IPS DF 4.7 (cell line): Measurements from ENCODE around the gene NOP14.

ENCODE experiments used
- DNase-seq: peaks from one replicate; pipeline ENCODE4 v3.0.0-alpha.2; 2013; ENCODE audit warnings: low spot score; ENCODE audit errors: extremely low read depth

The NOP14 gene

GRCh38 chr4:2915789-2916188, 47.4 kb downstream of the NOP14 start:
- DNase-seq, result no peak

- no peak for DNase-seq
Measured at GRCh38 chr4:2914256-2915126, 48.7 kb downstream of the NOP14 start.

GRCh38 chr4:2913168-2913567, 50.0 kb downstream of the NOP14 start:
- no peak for DNase-seq

DNA sequence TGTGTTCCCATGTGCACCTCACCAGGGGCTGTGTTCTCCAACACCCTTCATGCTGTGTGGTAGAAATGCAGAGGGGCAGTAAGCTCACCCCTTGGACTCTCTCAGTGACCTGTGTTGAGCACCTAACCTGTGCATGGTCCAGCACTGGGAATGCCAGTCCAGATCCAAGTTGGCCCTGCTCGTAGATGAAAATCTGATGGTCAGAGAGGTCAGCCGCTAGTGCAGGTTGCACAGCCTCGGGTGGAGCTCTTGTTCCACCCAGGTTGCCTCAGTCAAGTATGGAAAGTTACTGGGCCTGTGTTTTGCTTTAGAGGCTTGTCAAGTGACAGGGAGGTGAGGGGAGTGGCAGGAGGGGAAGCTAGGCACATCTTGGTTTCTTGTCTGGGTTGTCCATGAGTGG, 51.3 kb downstream of the NOP14 start:
- no peak for DNase-seq

DNA sequence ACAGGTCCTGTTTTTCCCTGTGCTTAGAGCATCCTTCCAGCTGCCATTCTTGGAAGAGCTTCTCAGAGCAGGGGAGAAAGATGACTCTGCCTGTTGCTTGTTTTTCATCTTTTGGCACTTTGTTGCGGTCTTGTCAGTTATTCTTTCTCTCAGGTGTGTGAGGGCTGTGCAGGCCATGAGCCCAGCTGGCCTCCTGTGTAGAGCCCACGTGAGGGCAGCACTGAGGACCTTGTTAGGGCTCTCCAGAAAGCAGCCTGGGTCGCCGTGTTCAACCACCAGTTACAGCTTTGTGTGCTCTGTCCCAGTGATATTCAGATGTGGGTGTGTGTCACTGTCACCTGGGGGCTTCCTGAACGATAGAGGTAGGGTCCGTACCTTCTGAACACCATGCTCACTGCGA, 52.8 kb downstream of the NOP14 start:
- no peak for DNase-seq

DNA sequence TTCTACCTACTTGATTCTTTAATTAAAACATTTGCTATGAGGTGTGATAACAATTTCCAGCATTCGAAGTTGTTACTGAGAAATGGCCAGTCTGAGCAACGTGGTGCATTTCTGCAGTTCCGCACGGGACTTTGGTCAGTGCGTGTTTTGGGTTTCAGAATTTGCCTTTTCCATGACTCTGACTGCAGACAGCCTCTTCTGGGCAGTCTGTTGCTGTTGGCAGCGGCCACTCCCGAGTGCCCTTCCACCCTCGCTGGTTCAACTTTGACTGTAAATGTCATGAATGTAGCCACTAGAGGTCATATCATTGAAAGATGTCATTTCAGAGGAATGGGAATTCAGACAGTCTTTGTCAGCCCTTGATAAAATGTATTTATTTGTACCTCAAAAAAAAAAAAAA, 53.6 kb downstream of the NOP14 start:
- no peak for DNase-seq

DNA sequence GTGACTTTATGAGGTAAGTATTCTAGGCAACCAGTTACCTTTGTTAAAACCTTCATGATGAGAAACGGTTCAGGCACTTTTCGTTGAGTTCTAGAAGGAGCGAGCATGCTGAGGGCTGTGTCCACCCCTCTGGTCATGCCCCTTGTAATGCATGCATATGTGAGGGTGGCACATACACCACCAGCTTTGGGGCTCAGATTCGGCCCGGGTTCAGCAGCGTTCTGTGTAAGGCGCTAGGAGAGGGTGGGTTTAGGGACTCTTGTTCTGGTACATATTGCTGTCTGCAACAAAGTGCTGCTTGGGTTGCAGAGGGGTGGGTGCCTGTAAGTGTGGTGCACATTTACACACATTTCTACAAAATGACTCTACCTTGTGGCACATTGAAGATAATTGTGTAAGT, 54.5 kb downstream of the NOP14 start:
- no peak for DNase-seq

GRCh38 chr4:2907706-2908293, 55.4 kb downstream of the NOP14 start:
- no peak for DNase-seq

- no peak for DNase-seq
Measured at GRCh38 chr4:2907226-2907625, 56.0 kb downstream of the NOP14 start.

DNA sequence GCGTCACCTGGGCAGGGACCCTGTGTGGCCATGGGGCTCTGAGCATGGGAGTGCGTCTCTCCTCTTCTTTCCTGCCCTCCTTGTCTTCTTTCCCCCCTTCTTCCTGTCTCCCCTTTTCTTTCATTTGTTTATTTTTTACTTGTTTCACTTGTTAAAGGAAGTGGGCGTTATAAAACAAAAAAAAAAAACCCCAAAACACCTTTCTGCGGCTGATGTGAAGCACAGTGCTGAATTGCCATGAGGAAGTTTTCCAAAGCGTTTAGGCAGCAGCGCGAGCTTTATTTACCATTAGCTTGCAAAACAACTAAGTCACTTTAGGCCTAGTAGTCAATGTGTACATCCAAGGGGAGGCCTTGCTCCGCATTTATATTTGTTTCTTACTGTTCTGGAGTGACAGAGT, 57.0 kb downstream of the NOP14 start:
- DNase-seq, result no peak

DNA sequence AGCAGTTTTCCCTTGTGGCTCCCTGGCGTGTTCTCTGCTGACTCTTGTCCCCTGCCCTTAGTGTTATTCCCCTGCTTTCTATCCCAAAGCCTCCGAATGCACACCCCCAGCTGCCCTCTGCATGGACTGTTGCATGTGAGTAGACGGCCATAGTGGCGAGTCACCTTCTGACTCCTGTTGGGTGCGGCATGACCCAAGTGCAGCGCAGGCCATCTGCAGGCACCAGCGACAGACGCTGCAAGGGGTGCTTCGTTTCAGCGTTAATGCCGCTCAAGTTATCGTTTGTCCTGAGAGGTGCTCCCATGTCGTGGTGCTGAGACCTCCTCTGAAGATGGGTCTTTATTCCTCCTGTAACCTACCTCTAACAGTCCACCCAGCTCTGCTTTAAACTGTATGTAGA, 57.7 kb downstream of the NOP14 start:
- DNase-seq, result no peak

DNA sequence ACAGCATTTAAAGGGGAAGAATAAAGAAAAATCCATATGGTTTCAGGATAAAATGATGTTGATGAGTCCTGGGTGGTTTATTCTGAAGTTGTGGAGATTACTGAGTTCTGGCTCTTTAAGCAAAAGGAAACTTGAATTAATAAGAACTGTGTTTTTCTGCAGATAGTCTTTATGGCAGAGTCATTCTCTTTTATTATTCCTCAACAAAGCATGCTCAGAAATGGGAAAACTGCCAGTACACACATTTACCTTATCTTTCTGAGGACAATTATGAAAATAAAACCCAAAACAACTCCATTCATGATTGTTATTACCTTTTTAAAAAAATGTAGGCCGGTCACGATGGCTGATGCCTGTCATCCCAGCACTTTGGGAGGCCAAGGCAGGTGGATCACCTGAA, 61.1 kb downstream of the NOP14 start:
- DNase-seq, result no peak

- no peak for DNase-seq
Measured at GRCh38 chr4:2901186-2901585, 62.0 kb downstream of the NOP14 start.

- no peak for DNase-seq
Measured at GRCh38 chr4:2900741-2901140, 62.5 kb downstream of the NOP14 start.

DNA sequence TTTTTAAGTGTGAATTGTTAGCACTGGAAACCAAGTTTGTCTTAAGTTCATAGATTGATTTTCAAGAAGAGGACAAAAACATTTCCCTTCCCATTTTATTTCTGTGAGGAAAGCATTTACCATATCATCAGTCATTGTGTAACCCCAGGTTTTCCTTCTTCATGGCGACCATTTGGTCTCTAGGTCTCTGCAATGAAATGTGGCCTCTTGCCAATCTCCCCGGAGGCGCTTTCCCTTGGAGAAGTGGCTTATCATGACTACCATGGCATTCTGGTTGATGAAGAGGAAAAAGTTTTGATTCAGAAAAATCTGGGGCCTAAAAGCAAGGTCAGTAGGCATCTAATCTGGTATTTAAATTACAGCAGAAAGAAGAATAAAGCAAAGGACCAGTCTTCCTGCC, 65.2 kb downstream of the NOP14 start:
- DNase-seq, result no peak

- DNase-seq, result no peak
Measured at GRCh38 chr4:2893772-2894171, 69.4 kb downstream of the NOP14 start.

DNA sequence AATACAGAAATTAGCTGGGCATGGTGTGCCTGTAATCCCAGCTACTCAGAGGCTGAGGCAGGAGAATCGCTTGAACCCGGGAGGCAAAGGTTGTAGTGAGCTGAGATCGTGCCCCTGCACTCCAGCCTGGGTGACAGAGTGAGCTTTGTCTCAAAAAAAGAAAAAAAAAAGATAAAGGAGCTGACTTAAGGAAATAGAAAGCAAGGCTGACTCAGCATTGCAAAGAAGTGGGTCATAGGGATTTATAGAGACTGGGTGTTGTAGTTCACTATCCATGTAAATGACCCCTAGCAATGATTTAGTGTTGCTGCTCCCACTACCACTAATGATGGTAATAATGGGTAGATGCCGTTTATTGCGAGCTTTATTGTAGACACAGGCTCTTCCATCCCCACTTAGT, 71.9 kb downstream of the NOP14 start:
- DNase-seq, result no peak

GRCh38 chr4:2888886-2889285, 74.3 kb downstream of the NOP14 start:
- no peak for DNase-seq
